ENCODE results near the gene CEP83. TPM values are rescaled to one million over a fixed set of nuclear protein-coding genes. Genes with fewer than 3 reads are reported as not detected.

Gene CEP83
- total RNA-seq, 1 experiment from 2014 or later = 19.2 TPM

- POLR2A ChIA-PET = no interaction called here
- no peak for TF ChIP-seq TCF7L2 (IDR thresholded peaks at IDR 0.05; ENCODE audit: borderline replicate concordance, extremely low read depth, insufficient read depth, insufficient read length)
- no peak for TF ChIP-seq ELF1 (IDR thresholded peaks at IDR 0.05; ENCODE audit: borderline replicate concordance, low read depth)
- no peaks in the 10 kb centered on the region for H3K79me2 ChIP-seq (ENCODE audit: insufficient read depth, low read length)
- ATAC-seq (no peak), DNase-seq (ENCODE audit: low read depth, low spot score) (no peak)
- H3K36me3 ChIP-seq (ENCODE audit: control insufficient read depth in 1 of 2, insufficient read depth in 2 of 2, low read length in 2 of 2) = peaks cover 0 to 7% of the 10 kb centered on the region in 2 experiments; a peak in 1 of 4 replicates
- intact Hi-C loops (cut with micrococcal nuclease) = loop anchor here (5.0 kb wide), 1 partner anchor 204 kb away; no protein-coding TSS in a partner anchor
- no peak overlapping the region for H3K9ac ChIP-seq (ENCODE audit: low read length)
- no peak overlapping the region for H3K27ac ChIP-seq (ENCODE audit: low read depth, low read length)
- H3K9me3 ChIP-seq (ENCODE audit: control insufficient read depth in 1 of 2, insufficient read depth in 1 of 2, low read depth in 1 of 2, low read length in 2 of 2) = no peaks in the 10 kb centered on the region
- no peaks in the 10 kb centered on the region for H4K20me1 ChIP-seq (ENCODE audit: insufficient read depth)
- CTCF ChIA-PET = no interaction called here
- H3K27me3 ChIP-seq (ENCODE audit: insufficient read depth, low read length) = no peaks in the 10 kb centered on the region
- H2AFZ ChIP-seq (ENCODE audit: low read depth, low read length, poor library complexity, severe bottlenecking) = no peak overlapping the region
- RAD21 ChIA-PET (ENCODE audit: low non-redundant PET in 1 of 2, low total read pairs in 2 of 2, uncharacterized antibody in 2 of 2, unreplicated experiment in 2 of 2) = no interaction called here
- no TSS peak for BruUV-seq (replicated peaks)
- H3K9me2 ChIP-seq (ENCODE audit: insufficient read depth) = no peaks in the 10 kb centered on the region
- no peak overlapping the region for H3K4me2 ChIP-seq (ENCODE audit: low read length)
- H3K4me1 ChIP-seq (ENCODE audit: control insufficient read depth in 1 of 2, insufficient read depth in 2 of 2, low read length in 2 of 2) = no peaks in the 10 kb centered on the region
- no peak overlapping the region for H3K4me3 ChIP-seq (replicated peaks in 1 of 2; ENCODE audit: low read depth in 1 of 2, low read length in 2 of 2)
These were observed 131.9 kb downstream of the CEP83 start for GRCh38 chr12:94327809-94328208.

GRCh38 chr12:94326727-94327126, 132.9 kb downstream of the CEP83 start:
- Histone ChIP-seq H4K20me1 (ENCODE audit: insufficient read depth) (no peaks in the 10 kb centered on the region), H3K4me1 (ENCODE audit: control insufficient read depth in 1 of 2, insufficient read depth in 2 of 2, low read length in 2 of 2) (no peaks in the 10 kb centered on the region), H3K4me2 (ENCODE audit: low read length) (no peak overlapping the region), H3K4me3 (replicated peaks in 1 of 2; ENCODE audit: low read depth in 1 of 2, low read length in 2 of 2) (no peak overlapping the region), H3K9me2 (ENCODE audit: insufficient read depth) (no peaks in the 10 kb centered on the region), H3K9ac (ENCODE audit: low read length) (no peak overlapping the region), H3K27ac (ENCODE audit: low read depth, low read length) (no peak overlapping the region), H3K36me3 (ENCODE audit: control insufficient read depth in 1 of 2, insufficient read depth in 2 of 2, low read length in 2 of 2) (peaks cover 0 to 9% of the 10 kb centered on the region in 2 experiments; a peak in 1 of 4 replicates), H3K79me2 (ENCODE audit: insufficient read depth, low read length) (no peaks in the 10 kb centered on the region), H3K27me3 (ENCODE audit: insufficient read depth, low read length) (no peaks in the 10 kb centered on the region), H2AFZ (ENCODE audit: low read depth, low read length, poor library complexity, severe bottlenecking) (no peak overlapping the region), H3K9me3 (ENCODE audit: control insufficient read depth in 1 of 2, insufficient read depth in 1 of 2, low read depth in 1 of 2, low read length in 2 of 2) (peaks cover 0 to under 1% of the 10 kb centered on the region in 2 experiments; a peak in 1 of 4 replicates)
- no TSS peak for BruUV-seq (replicated peaks)
- intact Hi-C loops (cut with micrococcal nuclease) = loop anchor here (5.0 kb wide), 1 partner anchor 206 kb away; no protein-coding TSS in a partner anchor
- CTCF ChIA-PET = no interaction called here
- POLR2A ChIA-PET = no interaction called here
- ATAC-seq (no peak), DNase-seq (ENCODE audit: low read depth, low spot score) (no peak)
- RAD21 ChIA-PET (ENCODE audit: low non-redundant PET in 1 of 2, low total read pairs in 2 of 2, uncharacterized antibody in 2 of 2, unreplicated experiment in 2 of 2) = no interaction called here
- TF ChIP-seq JUND (IDR thresholded peaks at IDR 0.05) = no peak
- no peak for TF ChIP-seq ZNF274 (IDR thresholded peaks at IDR 0.05; ENCODE audit: low read depth, low read length)
- no peak for TF ChIP-seq YY1 (IDR thresholded peaks at IDR 0.05; ENCODE audit: extremely low read depth, insufficient replicate concordance, low read depth, low read length)
- TF ChIP-seq TCF7L2 (IDR thresholded peaks at IDR 0.05; ENCODE audit: borderline replicate concordance, extremely low read depth, insufficient read depth, insufficient read length) = no peak
- no peak for TF ChIP-seq POLR2AphosphoS5 (IDR thresholded peaks at IDR 0.05; ENCODE audit: low read depth, low read length)
- TF ChIP-seq FOSL1 (IDR thresholded peaks at IDR 0.05; ENCODE audit: low read depth) = no peak
- no peak for TF ChIP-seq ZBTB33 (IDR thresholded peaks at IDR 0.05; ENCODE audit: extremely low read depth, insufficient replicate concordance, low read length)
- no peak for TF ChIP-seq SIN3A (IDR thresholded peaks at IDR 0.05; ENCODE audit: low read depth)
- TF ChIP-seq CEBPB (IDR thresholded peaks at IDR 0.05; ENCODE audit: low read depth) = no peak
- TF ChIP-seq ATF3 (IDR thresholded peaks at IDR 0.05) = no peak
- TF ChIP-seq MAX (IDR thresholded peaks at IDR 0.05) = no peak
- no peak for TF ChIP-seq POLR2A (IDR thresholded peaks at IDR 0.05; ENCODE audit: borderline replicate concordance, extremely low read depth, insufficient read depth, insufficient read length)
- no peak for TF ChIP-seq REST (IDR thresholded peaks at IDR 0.05; ENCODE audit: low read depth)
- TF ChIP-seq RAD21 (IDR thresholded peaks at IDR 0.05; ENCODE audit: low read depth) = no peak
- no peak for TF ChIP-seq EGR1 (IDR thresholded peaks at IDR 0.05; ENCODE audit: low read depth)

Data from HCT116 (cell line).